22Rv1 (cell line): ENCODE data around the gene TBX10.

ENCODE experiments used
- CTCF ChIP-seq: fragments of 450-650 bp; IDR thresholded peaks from 2 replicates; pipeline ENCODE4 v1.5.1; 2017; ENCODE audit warnings: mild to moderate bottlenecking
- ZFX ChIP-seq: fragments of 450-650 bp; IDR thresholded peaks from 2 replicates; pipeline ENCODE4 v1.6.1; 2017; ENCODE audit warnings: antibody characterized with exemption, borderline replicate concordance

DNA sequence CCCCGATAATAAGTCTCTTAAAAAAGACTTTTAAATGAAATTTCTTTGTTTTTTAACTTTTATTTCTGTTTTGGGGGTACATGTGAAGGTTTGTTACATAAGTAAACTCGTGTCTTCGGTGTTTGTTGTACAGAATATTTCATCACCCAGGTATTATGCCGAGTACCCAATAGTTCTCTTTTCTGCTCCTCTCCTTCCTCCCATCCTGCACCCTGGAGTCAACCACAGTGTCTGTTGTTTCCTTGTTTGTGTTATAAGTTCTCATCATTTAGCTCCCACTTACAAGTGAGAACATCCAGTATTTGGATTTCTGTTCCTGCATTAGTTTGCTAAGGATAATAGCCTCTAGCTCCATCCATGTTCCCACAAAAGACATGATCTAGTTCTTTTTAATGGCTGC, 57.6 kb downstream of the TBX10 start:
- TF ChIP-seq CTCF = no peak
- no peak for TF ChIP-seq ZFX
